MM.1S (cell line): ENCODE results near the gene BCAT1.
A peak's percentile ranks its signal among the peaks of the same experiment; 100 is the strongest.

Experiments
- EZH2 ChIP-seq: fragments of 300-600 bp; sonication (generic); optimal IDR thresholded peaks from 2 replicates; pipeline ENCODE3; 2017; ENCODE audit warnings: low read depth, mild to moderate bottlenecking, antibody characterized with exemption, low read length, mixed read lengths
- EZH2phosphoT487 ChIP-seq: fragments of 300-600 bp; sonication (generic); IDR thresholded peaks from 2 replicates; pipeline ENCODE4 v1.6.1; 2018; ENCODE audit warnings: antibody characterized with exemption, low read length
- TF ChIP-seq, protein P1 (sequence below): fragments of 300-600 bp; sonication (generic); IDR thresholded peaks from 2 replicates; pipeline ENCODE4 v1.5.1; 2016; ENCODE audit warnings: antibody characterized with exemption, low read length, mixed read lengths

- TF ChIP-seq, protein P1, sequence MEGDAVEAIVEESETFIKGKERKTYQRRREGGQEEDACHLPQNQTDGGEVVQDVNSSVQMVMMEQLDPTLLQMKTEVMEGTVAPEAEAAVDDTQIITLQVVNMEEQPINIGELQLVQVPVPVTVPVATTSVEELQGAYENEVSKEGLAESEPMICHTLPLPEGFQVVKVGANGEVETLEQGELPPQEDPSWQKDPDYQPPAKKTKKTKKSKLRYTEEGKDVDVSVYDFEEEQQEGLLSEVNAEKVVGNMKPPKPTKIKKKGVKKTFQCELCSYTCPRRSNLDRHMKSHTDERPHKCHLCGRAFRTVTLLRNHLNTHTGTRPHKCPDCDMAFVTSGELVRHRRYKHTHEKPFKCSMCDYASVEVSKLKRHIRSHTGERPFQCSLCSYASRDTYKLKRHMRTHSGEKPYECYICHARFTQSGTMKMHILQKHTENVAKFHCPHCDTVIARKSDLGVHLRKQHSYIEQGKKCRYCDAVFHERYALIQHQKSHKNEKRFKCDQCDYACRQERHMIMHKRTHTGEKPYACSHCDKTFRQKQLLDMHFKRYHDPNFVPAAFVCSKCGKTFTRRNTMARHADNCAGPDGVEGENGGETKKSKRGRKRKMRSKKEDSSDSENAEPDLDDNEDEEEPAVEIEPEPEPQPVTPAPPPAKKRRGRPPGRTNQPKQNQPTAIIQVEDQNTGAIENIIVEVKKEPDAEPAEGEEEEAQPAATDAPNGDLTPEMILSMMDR, result no peak
- TF ChIP-seq EZH2 (no peak), EZH2phosphoT487 (peak; percentile 90; the same call in 1 of the 2 replicates)
Observed at GRCh38 chr12:24950231-24950834, 1.4 kb upstream of the BCAT1 start.
